Daoy (cell line): ENCODE data around the gene LRP11. TPM values are rescaled to one million over a fixed set of nuclear protein-coding genes. Genes with fewer than 3 reads are reported as not detected.
"Not testable (repeated sequence)": the region's sequence is repeated elsewhere in the genome, so short reads cannot be mapped to it uniquely, and the experiment has no call there.

Experiments
- DNase-seq: peaks from one replicate; pipeline ENCODE4 v3.0.0-alpha.2; 2015; ENCODE audit warnings: low read depth
- total RNA-seq: library from RNA; depleted of rRNA; stranded (reverse); fragments of >200 nt; shearing (Covaris generic); gene quantifications from 2 replicates; pipeline ENCODE4 v1.2.3, GENCODE V29; 2014

LRP11 gene
- total RNA-seq, 1 experiment from 2014 or later = 73.0 TPM

DNA sequence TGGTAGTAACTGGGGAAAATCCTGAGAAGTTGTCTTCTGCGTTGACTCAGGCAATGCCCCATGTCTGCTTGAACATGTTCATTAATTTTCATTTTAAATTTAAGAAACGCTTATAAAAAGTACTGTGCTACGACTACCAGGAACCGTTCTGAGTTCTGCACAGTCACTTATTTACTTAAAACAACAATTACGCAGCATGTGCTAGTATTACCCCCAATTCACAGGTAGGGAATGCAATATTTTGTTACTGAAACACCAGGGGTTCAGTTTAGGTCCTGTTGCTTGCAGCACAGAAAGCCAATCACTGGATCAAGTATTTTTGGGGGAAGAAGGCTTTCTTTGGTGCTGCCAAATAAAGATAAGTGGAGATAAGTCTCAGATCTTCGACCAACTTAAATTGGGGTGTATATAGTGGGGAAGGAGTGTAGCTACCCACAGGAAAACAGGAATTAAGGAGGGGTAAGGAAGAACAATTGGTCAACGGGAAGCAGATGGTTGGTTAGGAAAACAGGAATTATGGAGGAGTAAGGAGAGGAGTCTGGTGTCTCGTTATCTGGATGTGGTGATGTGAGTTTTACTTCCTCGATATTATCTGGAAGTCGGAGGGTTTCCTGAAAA lies 5.2 kb upstream of the LRP11 start:
- no peak for DNase-seq

DNA sequence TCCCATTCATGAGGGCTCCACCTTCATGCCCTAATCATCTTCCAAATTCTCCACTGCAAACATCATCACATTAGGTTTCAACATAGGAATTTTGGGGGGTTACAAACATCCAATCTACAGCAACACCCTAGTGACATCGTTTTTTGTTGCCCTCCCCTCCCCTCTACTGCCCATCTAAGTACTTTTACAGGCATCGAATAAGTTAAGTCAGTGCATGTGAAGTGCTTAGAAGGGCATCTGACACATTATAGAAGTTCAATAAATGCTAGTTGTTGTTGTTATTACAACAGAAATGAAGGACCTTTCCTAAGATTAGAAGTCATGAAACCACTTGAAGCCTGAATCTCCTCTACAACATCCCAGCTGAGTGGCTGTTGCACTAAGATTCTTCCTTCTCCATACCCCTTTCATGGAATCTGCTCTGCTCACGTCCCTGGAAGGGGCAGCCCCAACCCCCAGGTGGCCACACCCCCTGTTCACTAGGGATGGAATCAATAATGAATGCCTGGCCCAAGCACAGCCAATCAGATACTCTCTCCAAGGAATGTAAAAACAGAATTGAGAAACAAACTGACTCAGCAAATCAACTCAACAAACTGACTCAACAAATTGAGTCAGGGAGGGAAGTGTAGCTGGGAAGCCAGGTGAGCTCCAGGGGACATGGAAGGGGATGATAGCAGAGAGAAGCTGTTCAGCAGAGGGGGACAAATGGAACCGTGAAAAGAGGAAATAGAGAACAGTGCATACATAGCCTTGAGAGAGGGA lies 3.9 kb upstream of the LRP11 start:
- DNase-seq = no peak

- DNase-seq = peak; percentile 70
Observed at GRCh38 chr6:149864578-149865535, 698 bp upstream of the LRP11 start.

- peak; percentile 89 for DNase-seq
Observed at GRCh38 chr6:149862922-149863697, 1.0 kb downstream of the LRP11 start.

GRCh38 chr6:149862424-149862738 lies 1.8 kb downstream of the LRP11 start:
- not testable (repeated sequence) for DNase-seq

DNA sequence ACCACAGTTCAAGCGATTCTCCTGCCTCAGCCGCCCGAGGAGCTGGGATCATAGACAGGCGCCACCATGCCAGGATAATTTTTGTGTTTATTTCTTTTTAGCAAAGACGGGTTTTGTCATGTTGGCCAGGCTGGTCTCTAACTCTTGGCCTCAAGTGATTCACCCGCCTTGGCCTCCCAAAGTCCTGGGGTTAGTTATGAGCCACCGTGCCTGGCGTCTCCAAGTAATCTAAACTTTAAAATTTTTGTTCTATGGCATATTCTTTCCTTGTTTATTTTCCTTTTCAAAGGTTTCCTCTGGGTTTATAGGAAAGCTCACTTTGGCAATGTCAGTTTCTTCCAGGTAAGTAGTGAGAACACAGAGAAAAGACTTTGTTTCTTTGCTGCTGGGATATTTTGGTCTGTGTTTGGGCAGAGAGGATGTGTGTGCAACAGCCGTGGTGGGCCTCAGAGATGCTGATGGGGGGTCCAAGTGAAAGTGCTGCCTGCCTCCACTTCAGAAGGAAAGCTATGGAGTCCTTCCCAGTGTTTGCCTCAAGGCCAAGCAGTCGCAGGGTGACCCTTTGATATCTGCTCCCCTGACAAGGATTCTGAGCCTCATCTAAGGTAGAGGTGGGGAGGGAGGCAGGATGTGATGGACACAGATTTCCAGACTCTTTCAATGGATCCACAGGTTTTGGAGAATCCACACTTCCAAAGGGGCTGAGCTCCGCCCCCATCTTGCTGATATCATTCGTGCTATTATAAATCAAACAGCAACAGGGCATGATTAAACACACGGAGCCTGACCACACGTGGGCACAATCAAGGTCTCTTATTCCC lies 2.3 kb downstream of the LRP11 start:
- peak; percentile 51 for DNase-seq

GRCh38 chr6:149860834-149861602 lies 3.1 kb downstream of the LRP11 start:
- no peak for DNase-seq

GRCh38 chr6:149860513-149860833 lies 3.7 kb downstream of the LRP11 start:
- DNase-seq = no peak

- DNase-seq = no peak
Observed at GRCh38 chr6:149859938-149860337, 4.2 kb downstream of the LRP11 start.

- DNase-seq = peak; percentile 65
Observed at GRCh38 chr6:149859368-149859767, 4.8 kb downstream of the LRP11 start.

- DNase-seq = no peak
Observed at GRCh38 chr6:149857541-149857940, 6.6 kb downstream of the LRP11 start.

DNA sequence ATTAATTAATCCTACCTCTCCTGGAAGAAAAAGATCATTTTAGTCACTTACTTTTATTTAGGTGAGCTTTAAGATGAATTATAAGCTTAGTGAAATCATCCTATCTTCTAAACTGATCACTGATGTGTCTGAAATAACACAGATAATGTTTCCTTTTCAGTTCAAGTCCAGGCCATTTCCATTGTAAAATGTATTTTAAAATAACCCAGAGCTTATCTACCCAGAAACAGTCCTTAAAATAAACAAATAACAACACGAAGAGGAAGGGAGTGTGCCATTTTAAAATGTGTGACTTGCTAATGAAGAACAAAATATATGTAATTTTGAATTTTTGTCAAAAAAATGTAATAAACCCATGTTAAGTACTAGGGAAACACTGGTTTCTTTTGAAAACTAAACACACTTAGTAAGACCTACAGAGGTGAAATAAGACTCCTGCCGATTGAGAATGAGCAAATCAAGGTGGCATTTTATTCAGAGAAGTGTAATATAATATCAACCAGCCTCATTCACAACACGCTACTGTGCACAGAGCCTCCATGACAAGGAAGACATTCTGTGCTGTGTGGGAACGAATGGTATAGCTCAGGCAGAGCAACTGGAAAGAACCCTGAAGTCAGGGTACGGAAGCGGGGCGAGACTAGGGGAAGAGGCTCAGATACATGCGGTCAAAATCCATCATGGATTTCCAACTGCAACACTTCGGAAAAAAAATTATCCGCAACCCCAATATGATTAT lies 7.7 kb downstream of the LRP11 start:
- DNase-seq = peak; percentile 68

- no peak for DNase-seq
Observed at GRCh38 chr6:149855741-149856140, 8.4 kb downstream of the LRP11 start.

DNA sequence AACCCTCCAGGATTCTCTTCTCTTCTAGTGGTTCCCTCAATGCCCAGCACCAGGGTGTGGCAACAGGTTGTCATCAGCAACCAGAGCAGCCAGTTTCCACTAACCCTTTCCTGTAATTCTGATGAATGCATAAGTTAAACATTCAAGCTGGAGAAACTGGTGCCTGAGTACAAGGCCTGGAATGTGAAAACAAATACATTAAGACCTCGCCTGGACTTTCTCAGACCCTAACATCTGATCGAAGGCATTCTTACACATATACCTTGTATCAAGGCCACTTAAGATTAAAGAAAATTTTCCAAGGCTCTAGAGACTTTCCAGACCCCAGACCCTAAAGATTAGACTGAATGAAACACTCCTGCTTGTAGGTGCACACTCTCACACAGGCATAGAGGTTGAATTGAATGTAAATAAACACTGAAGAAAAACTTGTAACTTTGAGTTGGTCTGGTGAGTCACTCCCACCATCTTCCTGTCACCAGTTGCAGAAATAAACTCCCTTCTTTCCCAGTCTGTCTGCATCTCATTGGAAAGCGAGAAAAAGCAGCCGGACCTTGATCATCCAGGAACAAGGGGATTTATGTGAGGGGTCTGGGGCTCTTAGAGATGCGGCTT lies 9.0 kb downstream of the LRP11 start:
- DNase-seq = peak; percentile 95

DNA sequence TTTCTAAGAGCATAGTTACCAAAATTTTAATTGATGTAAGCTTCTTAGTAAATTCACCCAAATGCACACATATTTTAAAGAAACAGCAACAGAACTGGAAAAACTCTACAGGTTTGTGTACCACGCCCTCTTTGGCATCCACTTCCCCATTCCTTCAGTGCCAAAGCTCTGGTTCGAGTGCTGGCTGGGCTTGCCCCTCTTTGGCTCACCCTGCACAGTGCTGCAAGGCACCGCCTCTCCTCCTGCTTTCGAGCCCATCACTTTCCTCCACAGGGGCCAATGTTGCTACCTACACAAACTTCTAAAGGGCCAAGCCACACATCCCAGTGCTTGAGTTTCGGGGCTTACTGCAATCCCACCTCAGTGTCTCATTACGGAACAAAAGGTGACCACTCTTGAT lies 9.6 kb downstream of the LRP11 start:
- DNase-seq = peak; percentile 72

GRCh38 chr6:149854017-149854416 lies 10.1 kb downstream of the LRP11 start:
- not testable (repeated sequence) for DNase-seq

GRCh38 chr6:149852881-149853280 lies 11.3 kb downstream of the LRP11 start:
- DNase-seq = peak; percentile 51

GRCh38 chr6:149852180-149852579 lies 12.0 kb downstream of the LRP11 start:
- DNase-seq = peak; percentile 96
